GM19395 (cell line): ENCODE results near the gene SLC4A11.

Source experiments
- ATAC-seq: cut with Tn5 transposase; IDR thresholded peaks from one replicate; pipeline ENCODE4 v1.9.1; 2021; ENCODE audit warnings: mild to moderate bottlenecking, moderate library complexity; ENCODE audit not compliant: unreplicated experiment

Gene SLC4A11

DNA sequence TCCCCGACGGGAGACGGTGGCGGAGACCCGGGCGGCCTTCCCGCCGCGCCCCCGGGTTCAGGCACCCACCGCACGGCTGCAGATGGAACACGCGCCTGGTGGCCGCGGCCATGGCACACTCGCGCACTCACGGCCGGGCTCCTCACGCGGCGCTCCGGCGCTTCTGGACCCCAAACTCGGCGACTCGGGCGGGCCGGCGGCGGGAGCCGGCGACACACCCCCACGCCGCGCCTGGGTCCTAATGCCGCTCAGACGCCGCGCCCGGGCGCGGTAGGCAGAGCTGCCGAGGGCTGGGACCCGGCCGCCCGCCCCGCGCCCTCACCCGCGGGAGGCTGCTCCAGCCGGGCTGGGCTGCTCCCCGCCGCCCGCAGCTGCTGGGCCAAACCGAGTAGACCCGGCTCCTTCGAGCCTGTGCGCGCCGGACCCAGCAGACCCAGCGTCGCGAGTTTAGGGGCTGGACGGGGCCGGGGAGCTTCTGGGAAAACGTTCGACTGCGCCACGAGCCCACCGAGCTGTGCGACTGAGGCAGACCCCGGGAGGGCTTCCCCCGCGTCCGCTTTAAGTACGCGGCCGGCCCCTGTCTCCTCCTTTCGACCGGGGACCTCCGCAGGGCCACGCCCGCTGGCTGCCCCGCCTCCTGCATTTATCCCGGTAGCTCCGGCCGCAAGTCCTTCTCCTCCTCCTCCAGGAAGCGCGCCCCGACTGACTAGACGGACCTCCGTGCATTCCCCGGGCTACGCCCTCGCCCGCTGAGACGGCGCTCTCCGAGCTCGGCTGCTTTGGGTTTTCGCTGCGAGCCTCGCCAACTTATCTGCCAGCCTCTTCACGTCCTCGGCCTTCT lies at the start of gene SLC4A11:
TSS of gene SLC4A11 (minus strand) at position 165 of the 841 bp plus-strand sequence. CDS start at position 112, 53 bp downstream.
- peak; percentile 57 for ATAC-seq

DNA sequence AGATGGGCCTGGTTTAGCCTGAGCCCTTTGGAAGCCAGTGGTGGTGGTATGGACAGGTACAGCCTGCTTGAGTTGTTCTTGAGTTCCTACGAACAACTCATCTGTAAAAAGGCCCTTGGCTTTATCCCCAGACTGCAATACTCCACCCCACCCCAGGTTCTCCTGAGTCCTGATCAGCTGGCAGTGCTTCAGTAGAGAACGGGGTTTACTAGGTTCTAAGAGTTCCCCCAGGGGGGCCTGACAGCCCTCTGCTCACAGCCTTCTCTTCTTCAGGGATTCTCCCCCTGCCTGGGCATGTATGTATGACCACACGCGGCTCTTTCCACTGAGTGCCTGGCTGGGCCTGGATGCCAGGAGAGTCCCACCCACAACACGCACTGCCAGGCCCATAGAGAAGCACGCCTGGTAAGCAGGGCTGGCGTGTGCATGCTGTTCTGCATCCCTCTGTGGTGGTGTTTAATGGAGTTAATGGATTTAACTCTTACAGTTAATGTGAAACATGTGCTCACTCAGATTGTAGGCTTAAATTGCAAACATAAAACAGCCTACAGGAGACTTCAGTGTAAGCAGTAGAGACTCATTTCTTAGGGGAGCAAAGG lies 44.3 kb upstream of the SLC4A11 start:
- no peak for ATAC-seq

DNA sequence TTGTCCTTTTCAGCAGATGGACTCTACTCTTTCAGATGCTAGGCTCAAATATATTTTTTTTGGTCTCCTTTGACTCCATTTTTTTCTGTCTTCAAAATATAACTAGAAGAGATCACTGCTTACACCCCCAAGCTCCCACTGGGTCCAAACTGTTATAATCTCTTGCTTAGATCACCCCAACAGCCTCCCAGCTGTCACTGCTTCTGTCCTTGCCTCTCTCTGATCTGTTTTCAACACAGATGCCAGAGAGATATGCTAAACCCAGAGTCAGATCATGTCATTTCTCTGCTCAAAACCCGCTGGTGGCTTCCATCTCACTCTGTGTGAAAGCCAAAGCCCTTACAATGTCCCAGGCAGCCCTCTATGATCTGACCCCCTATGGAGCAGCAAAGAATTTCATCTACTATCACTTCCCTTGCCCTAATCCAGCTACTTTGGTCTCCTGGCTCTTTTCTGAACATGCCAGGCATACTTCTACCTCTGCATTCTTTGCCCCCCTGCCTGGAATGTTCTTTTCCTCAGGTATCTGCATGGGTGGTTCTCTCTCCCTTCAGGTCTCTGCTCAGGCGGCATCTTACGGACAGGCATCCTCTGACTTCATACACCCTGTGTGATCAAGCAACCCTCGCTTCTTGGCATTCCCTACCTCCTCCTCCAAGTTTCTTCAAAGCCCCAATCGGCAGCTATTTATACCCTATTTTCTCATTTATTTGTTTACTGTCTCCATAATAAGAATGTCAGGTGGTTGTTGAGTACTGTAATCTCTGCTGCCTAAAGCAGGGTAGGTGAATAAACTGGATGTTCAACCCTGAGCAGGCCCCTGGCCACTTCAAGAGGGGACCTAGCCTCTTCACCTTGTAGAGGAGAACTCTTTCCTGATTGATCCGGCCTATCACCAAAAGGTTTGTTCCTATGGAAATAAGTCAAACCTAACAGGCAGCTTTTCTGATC lies 43.6 kb upstream of the SLC4A11 start:
- no peak for ATAC-seq

DNA sequence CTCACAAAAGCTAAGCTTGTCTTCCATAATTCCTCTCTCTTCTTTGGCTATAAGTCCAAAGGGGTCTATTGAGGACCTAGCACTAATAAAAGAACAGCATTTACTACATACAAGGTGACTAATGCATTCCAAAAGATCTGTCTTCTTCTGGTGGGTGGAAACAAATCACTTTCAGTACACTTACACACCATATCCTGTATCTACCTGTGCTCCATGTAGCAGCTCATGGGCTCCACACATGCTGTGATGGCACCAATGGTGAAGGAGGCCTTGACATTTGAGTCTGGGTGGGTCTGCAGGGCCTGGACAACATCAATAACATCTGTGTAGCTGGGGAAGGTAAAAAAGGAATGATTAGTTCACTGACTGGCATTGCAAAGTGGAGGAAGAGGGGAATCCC lies 42.4 kb upstream of the SLC4A11 start:
- no peak for ATAC-seq

DNA sequence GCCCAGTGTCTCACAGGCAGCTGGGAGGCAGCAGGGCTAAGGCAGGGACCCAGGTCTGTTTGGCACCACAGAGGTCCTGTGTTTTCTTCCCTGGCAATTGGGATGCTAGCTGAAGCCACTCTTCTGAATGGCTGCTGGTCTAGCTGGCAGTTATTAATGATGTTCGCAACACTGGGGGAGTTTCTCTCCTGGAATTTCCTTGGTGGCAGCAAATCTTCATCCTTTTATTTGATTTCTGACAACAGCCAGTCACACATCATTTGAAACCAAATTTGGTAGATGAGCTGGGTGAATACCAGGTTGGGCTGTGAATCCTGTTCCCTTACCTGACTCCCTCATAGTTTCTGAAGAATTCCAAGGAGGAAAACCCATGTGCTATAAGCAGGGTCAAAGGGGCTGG lies 40.8 kb upstream of the SLC4A11 start:
- ATAC-seq, result no peak

DNA sequence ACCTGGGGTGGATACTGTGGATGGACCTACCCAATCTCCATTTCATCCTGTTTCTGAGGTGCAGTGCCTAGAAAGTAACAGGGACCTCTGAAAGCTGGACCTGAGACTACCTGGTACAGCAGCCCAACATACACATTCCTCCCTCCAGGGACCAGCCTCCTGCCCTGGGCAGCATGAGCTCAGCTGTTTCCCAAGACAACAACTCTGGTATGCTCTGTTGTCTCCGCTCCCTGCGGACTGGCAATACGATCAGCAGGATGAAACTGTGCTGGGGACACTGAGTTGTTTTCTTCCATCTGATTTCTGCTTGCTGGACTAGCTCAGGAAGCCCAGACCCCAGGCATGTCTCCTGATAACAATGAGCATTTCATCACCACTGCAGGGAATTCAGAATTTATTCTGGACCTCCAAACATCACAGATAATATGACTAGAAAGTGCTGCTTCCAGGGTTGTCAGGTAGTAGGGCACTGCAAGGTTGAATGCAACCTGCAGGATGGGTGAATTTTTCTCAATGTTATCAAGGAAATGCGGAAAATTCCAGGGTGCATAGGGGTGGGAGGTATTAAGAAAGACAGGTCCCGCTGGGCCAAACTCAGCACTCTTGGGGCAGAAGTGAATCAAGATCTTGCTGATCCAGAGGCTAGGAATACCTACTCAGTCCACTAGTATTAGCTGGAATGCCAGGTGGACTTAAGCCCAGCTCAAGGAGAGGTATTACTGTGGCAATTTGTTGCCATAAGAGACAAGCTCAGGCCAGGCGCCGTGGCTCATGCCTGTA lies 38.9 kb upstream of the SLC4A11 start:
- ATAC-seq, result no peak

DNA sequence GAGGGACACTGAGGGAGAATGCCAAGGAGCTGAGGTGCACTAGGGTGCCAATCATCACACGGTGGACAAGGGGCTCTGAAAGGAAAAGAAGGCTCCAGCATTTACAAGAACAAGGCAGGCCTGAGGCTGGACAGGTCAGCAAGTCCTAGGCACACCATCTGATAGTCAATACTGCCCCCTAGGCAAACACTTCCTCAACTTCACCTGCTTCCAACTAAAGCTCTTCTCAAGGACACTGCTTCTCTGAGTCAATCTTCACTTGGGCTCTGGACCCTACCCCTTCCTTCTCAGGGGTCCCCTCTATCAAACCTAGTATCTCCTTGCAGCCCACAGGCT lies 37.7 kb upstream of the SLC4A11 start:
- ATAC-seq, result no peak

DNA sequence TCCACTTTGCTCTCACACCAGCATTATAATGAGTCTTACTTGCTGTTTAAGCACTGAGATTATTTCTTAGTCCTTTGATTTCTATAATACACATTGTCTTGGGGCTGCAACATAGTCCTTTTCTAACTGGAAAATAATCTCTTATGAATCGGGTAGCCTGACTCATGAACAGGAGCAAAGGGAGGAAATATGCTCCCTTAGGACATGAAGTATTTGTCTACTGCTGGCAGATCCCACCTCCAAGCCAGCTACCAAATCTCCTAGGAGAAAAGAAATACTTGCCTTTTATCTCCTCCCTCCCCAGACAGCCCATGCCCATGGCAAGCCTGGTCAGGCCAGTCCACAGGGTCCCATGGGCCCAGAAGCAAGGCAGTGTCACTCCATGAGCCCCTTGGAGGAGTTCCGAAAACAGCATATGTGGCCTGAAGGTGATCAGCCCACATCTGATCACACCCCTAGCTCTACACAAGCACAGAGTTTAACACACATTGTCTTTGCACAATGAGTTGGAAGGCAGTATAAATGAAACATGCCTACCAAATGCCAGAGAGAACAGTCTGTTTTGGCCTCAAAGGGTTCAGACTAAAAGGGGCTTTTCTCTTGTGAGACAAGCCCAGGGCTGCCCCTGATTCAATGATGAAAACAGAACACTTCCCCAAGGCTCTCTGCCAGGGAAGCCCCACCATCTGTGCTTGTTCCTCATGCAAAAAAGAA lies 37.1 kb upstream of the SLC4A11 start:
- ATAC-seq, result no peak

DNA sequence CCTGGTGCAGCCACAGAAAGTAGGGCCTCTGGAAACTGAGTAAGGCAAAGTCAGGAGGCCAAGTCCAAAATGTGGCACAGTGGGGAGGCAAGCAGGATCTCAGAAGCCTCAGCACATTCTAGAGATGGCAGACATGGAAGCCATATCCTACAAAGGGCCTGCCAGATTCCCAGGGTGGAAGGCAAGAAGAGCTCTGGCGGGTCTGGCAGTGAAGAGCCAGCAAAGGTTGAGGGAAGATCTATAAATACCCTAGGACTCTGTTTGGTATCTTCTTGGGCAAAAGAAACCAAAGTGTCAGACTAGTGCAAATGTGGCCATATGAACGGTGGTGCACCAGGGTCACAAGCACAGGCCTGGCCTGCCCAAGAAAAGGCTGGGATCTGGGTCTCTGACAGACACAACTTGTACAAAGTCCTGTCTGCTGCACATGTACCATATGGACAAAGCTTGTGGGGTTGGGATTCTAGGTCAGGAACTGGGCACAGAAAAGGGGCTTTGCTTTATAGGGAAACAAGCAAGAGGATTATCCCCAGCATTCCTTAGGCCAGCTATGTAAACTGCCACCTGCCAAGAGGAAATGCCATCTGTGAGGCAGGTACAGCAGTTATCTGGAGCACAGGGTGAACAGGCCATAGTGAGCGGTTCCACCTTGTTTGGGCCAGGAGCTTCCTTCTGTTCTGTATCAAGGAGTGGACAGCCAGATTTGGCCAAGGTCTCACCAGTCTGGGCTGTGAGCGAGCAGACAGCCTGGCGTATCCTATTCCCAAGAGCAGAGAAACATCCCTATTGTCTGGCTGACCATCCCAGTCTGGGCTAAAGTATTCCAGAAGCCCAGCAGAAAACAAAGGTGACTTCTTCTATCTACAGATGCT lies 36.3 kb upstream of the SLC4A11 start:
- no peak for ATAC-seq

DNA sequence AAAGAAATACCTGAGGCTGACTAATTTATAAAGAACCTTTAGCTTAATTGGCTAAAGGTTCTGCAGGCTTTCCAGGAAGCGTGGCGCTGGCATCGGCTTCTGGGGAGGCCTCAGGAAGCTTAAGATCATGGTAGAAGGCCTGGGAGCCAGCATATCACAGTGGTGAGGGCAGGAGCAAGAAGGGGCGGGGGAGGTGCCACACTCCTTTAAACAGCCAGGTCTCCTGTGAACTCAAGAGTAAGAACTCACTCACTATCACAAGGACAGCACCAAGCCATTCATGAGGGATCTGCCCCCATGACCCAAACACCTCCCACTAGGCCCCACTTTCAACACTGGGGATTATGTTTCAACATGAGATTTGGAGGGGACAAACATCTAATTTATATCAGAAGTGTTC lies 34.4 kb upstream of the SLC4A11 start:
- no peak for ATAC-seq

DNA sequence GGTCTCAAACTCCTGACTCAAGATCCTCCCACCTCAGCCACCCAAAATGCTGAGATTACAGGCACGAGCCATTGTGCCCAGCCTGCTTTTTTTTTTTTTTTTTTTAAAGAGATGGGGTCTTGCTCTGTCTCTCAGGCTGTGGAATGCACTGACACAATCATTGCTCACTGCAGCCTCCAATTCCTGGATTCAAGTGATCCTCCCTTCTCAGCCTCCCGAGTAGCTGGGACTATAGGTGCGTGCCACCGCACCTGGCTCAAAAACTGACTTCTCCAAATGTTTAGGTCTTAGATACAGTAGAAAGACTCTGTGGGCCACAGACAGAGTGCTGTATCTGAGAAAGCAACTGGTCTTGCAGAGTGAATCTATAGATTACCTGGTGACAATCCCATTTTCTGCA lies 31.1 kb upstream of the SLC4A11 start:
- no peak for ATAC-seq

DNA sequence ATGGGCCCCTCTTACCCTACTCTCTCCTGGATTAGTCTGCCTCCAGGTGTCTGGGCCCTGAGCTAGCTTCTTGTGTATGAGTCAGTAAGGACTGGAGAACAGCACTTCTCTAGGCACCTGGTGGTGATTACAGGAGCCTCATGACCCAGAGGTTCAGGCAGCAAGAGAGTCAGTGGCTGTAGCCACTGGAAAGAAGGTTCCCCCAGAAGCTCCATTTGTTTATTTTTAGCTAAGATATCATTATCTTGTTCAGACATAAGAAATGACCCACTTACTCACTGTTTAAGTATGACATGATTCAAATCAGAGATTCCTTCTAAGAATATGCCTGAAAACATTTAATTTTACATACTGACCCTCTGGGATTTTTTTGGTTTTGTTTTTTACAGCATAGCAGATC lies 23.6 kb upstream of the SLC4A11 start:
- no peak for ATAC-seq

DNA sequence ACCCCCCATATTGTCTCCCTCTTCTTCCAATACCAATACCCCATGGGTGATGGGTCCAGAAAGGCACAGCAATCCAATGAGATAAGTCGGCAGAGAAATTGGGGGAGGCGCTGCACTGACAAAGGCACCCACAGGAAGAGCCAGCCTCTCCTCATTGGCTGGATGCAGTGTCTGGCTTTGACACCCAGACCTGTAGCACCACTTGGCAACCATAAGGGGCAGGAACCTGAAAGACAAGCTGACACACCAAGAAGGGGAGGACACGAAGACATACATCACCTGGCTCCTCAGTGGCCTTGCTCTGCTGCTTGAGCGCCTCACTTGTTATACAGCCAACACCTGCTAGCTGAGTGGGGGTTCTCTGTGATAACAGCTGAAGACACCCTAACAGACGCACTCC lies 19.4 kb upstream of the SLC4A11 start:
- no peak for ATAC-seq

DNA sequence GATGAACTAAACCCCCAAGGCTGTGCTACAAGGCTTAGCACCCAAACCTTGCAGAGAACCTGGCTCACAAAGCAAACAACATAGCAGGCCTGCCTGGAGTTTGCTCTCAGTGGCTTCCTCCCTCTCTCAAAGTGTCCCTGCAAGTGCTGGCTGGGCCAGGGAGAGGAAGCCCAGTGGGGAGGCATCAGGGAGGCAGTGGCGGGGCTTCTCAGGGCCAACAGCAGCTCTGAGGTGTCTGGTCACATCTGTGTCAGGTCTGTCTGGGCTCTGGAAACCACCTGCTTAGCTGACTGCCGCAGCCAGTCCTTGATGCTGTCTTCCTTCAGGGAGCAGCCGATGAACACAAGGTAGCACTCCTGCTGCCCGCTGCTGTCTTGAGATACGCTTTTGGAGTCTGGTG lies 16.7 kb upstream of the SLC4A11 start:
- no peak for ATAC-seq

DNA sequence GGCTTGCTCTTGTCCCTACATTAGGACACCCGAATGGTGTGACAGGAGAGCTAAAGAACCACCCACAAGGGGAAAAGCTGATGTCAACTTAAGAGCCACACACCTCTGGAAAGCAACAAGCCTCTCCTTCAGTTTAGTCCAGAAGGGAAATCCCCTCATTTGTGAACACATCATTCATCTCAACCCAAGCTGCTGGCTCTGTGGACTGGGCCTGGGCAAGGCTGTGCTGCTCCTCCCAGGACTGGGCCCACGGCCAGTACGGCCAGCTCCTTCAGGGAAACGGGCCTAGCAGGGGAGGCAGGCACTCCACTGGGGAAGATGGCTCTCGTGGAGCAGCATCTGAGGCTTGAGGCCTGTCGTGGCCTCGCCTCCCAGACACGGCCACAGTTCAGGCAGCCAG lies 12.8 kb upstream of the SLC4A11 start:
- ATAC-seq, result no peak

DNA sequence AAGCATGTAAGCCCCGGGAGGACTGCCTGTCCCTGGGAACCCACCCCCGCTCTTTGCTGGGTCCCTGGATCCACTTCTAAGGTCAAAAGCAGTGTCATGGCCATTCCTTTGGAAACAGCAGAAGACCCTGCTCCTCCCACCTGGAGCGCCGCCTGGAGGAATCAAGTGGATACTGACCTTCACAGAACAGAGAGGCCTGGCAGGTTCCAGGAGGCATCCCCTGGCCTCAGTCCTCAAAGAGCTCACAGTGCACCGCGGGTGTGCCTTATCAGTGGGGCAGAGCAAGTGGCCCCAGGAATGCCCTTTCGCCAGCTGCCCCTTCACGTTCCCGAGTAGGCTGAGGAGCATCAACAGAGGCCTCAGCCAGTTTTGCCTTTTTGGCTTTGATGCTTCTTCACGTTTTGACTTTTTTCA lies 11.1 kb upstream of the SLC4A11 start:
- no peak for ATAC-seq

DNA sequence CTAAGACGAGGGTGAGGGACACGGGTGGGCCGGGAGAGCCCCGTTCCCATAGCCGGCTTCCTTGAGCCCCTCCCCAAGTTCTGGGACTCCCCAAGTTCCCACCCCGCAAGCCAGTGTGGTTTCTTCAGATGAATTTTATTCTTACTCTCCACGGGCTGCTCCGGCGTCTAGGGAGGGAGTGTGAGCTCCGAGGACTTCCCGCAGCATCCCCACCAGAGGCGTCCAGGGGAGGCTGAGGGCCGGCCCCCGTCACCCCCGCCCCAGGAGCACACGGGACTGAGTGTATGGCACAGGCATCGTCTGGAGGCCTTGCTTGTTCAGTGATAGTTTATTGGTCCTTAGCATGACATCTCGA lies 10.0 kb upstream of the SLC4A11 start:
- ATAC-seq, result no peak

DNA sequence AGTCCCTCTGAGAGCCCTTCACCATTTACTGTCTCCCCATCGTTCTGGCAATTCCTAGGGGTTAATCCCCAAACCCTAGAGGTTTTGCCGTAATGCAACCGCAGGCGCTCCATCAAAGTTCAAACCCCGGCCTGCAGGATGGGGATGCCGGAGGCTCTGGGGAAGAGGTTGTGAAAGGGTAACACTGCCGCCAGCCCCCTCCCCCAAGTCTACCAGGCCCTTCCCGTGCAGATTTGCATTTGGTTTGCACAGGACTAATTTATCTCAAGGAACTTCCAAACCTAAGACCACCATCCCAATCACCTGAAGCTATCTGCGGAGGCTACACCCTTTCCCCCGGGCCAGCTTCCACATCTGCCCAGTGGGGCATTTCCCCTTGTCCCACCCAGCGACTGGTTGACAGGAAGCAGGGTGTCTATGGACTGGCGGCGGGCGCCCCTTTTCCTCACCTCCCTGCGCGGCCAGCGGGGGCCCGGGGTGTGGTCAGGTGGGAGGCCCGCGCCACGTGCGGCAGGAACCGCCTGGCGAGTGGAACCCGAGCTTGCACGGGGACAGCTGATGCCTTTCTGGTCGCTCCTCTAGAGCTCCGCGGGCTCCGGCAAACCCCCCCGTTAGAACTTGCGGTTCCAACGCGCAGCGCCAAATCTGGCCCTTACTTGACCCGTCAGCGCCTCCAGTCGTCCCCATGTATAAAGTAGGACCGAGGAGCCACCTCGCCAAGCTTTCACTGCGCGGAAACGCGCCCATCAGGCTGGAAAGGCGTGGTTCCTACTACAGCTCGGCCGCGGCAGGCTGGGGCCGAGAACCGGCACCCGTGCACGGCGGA lies 9.4 kb upstream of the SLC4A11 start:
- ATAC-seq, result no peak
